NOMO-1 (cell line): Measurements from ENCODE around the gene BTBD2.
A peak's percentile ranks its signal among the peaks of the same experiment; 100 is the strongest.

Experiments
- DNase-seq, 2 experiments: peaks; one replicate each; lab custom pipeline; 2025; ENCODE audit not compliant: unreplicated experiment in 2 of 2; lab: John Stamatoyannopoulos, UW

The BTBD2 gene

DNA sequence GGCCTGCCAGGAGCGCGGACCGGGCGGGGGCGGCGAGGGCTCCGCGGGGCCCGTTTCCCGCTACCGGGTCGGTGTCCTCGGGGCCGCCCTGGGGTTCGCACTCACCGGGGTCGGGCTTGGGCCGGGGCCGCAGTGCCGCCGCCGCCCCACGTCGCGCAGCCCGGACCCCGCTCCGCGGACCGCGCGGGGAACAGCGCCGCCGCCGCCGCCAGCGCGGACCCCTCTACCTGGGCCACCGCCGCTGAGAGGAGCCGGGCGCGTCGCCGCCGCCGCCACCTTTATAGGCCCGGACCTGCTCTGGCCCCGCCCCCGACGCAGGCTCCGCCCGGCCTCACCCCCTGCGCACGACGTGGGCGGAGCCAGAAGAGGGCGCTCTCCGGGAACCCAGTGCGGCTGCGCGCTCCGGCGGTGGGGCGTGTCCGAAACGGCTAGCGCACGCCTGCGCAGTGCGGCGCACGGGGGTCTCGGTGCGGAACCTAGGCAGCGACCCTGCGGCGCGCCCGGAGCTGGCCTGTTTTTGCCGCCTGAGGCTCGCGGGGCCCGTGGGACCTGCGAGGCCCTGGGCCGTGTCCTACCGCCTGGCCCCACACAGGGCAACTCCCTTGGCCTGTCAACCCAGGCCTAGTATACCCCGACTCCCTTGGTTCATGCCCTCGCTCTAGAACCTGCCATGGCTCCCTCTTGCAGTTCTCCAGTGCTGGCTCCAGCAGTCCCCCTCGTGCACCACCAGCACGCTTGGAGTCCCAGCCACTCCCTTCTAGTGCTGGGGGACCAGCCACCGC is 35.7 kb upstream of the BTBD2 start, which contains the start of gene MKNK2:
Gene MKNK2 (minus strand): TSS at position 254 of the 782 bp plus-strand sequence. CDS start 393 bp downstream, outside the sequence.
- DNase-seq: peak; percentile 66 to 87

DNA sequence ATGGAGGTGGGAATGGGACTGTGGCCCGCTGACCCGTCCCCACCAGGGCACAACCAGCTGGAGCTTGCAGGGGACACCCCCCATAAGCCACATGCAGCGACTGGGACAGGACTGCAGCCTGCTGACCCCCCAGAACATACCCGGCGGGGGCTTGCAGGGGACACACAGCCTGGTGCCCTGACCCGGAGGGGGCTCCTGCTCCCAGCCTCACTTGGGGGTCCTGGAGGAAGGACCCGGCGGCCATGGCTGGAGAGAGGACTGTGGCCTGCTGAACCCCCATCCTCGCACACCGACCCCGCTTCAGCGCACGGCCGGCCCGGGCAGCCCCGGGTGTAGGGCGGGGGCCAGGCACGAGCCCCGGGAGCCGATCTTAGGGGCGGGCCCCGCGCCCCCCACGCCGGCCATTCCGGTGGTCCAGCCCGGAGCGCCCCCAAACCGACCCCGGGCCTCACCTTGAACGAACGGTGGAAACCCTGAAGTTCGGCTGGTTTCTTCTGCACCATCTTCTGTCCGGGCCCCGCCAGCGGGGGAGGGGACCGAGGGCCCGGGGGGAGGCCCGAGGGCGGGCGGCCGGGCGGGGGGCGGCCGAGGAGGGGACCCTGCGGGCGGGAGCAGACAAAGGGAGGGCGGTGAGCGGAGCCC is 35.0 kb upstream of the BTBD2 start:
- no peak for DNase-seq

DNA sequence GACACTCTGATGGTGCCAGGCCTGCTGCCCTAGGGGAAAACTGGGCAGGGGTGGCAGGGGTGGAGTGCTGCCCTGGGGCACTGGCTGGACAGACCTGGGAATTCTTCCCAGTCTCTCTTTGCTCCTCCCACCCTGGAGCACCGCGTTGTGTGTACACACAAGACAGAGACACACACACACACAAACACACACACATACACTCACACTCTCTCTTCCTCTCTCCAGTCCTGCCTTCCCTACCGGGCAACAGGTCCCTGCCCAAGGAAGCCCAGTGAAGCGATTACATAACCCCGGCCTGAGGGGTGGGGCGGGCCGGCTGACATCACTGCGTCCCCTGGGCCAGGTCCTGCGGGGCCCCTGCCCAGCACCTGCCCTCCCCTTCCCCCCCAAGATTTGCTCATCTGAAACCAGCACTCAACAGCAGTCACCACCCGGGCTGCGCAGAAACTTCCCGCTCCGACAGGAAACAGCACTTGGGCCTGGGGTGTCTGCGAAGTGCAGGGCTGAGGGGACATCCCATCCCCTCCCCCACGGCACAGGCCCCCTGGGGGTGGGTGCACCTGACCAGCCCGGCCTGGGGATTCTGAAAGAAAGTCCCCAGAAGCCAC is 34.3 kb upstream of the BTBD2 start:
- DNase-seq: peak; percentile 87 to 96

DNA sequence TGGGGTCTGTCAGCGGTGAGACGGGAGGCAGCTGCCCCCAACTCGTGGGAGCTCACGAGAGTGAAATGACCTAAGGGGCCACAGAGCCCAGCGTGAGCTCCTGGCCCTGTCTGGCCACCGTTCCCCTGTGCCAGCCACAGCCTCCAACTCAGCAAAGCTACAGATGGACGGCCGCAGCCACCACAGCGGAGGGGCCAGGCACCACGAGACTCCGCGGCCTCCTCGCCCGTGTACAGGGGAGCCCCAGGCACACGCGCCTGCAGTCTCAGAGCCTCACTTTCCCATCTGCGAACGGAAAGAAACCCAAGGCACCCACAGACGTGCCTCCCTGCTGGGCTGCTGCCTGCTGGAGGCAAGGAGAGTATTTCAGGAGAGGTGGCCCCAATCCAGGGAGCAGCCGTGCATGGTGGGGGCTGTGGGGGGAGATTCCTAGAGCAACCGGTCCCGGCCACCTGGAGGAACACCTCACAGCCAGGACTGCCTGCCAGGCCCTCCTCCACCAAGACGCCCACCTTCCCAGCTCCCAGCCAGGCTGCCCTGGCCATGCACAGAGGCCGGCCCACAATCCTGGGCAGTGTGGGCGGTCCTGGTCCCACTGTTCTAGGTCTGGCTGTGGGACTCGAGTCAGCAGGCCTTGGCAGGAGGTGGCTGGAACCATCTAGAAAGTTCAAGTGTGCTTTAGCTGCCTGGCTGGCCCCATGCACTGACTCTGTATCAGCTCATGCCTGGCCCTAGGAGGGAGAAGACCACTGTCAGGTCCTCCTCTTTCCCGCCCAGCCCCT is 33.6 kb upstream of the BTBD2 start:
- no peak for DNase-seq

DNA sequence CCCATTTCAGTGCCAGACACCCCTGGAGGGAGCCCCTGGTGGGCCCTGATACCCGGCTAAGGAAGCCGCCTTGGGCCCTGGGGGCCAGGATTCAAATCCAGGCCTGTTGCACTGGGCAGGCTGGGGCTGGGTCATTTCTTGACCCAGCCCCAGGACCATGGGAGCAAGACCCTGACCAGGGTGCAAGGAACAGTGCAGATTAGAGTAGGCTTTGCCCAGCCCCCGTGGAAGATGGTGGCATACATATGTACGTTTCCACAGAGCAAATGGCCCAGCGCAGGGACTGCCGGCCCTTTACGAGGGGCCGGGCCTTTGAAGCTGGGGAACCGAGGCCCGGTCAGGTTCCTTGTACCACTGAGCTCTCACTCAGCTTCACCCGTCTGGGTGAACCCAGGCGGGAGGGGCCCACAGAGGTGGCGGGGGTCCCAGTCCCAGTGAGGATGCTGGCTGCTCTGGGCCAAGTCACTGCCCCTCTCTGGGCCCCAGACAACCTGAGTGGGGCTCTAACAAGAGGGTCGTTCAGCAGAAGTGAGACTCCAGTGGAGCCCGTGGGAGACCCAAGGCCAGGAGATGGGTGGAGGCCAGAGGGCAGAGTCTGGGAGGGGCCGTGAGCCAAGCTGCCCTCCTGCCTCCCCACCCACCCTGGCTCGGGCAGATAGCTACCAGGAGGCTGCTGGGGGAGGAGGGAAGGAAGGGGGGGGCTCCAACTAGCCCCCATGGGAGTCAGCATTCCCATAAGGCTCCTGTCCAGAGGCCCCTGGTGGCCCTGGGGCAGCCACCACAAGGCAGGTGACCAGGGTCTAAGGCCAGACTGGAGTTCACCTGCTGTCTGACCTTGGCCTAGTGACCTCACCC is 32.8 kb upstream of the BTBD2 start:
- no peak for DNase-seq

DNA sequence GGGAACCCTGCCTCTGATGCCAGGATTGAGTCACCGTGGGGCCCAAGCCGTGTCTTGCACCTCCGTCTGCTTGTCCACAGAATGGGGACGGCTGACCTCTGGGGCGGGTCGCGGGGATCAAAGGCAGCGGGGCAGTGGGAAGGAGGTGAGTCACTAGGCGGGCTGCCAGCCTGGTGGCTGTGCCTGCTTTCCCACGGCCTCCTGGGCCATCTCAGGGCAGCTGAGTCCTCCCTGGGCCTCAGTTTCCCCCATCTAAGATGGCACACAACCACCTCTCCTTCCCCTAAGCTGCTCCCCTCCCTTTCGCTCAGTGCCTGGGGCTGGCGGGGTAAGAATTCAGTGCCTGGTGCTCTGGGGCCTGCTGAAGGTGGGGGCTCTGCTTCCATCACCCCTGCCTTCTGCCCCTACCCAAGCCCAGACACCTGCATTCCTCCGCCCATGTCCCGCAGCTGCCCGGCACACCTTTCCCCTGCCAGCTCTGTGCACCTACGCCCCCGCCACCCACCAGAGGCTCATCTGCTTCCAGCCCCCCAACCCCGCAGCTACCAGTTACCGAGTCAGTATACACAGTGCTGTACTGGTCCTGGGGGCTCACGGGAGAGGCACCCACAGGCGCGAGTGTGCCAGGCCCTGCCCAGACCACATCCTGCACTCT is 32.1 kb upstream of the BTBD2 start:
- DNase-seq: no peak

DNA sequence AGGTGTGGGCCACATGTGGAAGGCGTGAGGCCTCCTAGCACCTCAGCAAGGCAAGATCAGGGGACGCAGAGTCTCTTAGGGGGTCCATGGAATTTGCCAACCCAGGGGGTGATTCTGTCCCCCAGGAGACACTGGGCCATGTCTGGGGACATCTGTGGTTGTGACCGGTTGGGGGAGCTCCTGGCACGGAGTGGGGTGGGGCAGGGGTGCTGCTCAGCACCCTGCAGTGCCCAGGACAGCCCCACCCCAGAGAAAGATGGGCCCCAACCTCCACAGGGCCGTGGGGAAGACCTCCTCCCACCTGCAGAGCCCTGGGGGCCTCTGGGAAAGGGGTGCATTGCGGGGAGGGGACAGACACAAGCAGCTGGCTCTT is 31.5 kb upstream of the BTBD2 start:
- DNase-seq: no peak

DNA sequence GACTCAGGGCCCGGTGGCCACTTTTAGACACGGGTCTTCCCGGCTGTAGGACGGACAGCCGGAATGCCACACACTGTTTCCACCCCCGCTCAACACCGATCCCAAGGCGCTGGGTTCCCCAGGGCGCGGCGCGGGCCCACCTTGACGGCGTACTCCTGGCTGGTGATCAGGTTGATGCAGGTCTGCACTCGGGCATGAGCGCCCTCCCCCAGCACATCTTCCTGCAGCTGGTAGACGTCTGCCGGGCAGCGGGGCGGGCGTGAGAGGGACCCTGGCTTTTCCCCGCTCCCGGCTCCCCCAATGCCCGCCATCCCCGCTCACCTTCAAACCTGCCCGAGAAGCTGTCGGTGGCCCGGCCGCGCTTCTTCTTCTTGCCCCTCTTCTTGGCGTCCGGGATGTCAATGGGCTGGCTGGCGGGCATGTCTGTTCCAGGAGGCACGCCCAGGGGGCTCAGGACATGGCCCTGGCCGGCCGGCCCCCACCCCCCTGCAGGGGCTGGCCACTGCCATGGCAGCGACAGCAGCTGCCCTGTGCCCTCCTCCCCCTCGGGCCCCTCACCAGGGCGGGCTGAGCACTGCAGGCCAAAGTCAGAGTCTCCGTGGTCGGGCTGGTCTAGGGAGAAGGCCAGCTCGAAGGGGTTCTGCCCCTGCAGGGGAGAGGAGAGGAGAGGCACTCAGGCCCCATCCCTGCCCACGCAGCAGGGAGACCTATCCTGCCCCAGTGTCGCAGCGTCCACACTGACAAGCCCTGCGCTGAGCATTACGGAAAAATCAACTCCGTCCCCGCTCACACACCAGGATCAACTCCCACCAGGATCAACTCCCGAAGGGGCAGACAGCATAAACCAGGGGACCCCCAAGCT is 30.8 kb upstream of the BTBD2 start:
- no peak for DNase-seq

DNA sequence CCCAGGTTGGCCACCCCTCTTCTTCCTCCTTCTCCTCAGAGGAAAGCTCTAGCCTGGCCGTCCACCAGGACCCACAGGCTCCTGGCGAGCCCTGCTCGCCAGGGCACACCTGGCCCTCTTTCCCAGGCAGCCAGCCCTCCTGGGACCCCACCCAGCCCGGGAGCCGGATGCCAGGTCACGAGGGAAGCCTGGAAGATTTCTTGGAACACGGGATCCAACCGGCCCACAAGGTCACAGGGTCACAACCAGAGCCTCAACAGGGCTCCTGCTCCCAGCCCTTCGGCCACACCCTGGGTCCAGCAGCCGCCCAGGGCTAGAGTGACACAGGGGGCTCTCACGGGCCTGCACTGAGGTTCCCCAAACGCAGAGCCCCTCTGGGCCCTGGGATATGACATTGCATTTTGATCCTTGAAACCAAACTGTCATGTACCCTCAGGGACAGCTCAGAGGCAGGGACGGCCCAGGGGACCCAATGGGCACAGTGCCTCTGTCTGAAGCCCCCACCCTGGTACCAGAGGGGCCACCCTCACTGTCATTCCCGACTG is 30.1 kb upstream of the BTBD2 start:
- DNase-seq: no peak

DNA sequence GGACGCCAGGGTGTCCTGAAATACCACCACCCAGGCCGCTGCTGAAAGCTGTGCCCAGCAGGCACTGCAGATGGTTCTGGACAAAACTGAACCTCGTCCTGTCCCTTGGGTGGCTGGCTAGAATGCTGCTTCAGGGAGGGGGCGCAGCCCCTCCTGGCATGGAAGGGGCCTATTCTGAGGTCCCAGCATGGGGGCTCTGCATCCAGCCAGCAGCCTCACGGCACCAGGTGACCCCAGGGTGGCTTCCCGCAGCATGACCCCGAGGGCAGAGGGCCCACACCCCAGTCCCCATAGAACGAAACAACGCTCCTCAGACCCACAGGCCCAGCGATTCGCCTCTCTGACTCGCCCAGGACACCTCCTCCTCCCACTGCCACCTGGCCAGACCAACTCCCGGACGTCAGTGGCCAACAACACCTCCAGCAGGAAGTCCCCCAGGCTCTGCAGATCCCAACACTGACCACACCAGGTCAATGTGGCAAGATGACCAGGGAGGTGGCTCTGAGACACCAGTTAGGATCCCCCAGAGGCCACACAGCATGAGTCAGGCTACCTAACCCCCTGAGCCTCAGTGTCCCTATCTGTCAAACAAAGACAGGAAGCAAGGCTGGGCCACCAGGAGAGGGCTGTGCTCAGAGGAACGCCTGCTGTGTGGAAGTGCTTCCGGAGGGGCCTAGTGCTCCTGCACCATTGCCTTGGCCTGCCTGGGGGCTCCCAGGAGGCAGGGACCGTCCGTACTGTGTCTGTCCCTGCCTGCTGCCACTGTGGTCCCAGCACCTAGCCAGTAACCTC is 29.4 kb upstream of the BTBD2 start:
- no peak for DNase-seq

DNA sequence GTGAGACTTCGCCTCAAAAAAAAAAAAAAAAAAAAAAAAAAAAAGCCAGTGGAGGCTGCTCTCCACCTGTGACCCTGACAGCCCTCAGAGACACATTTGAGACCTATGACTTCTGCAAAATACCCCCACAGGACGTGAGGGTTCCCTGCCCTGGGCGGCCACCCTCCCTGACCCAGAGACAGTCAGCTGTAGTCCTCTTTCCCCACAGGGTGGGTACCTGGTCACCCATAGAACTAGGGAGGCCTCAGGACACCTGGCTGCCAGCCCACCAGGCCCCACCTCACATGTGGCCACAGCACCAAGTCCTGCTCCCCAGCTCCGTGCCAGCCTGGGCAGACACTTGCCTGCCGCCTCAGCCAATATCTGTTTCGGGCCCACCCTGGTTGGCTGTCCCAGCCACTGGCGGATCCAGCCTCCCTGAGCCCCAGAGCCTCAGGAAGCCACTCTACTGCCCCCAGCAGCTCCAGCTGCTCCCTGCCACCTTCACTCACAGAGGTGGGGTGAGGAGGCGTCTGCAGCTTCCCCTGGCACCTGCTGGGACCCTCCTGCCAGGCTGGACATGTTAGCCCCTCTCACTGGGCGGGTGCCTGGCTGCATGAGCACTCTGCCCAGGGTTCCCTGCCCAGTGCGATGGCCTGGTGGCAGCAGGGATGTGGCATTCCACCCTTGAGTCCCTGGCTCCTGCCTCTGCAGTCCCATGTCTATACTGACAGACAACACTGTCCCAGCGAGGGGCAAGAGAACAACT is 28.6 kb upstream of the BTBD2 start:
- no peak for DNase-seq

DNA sequence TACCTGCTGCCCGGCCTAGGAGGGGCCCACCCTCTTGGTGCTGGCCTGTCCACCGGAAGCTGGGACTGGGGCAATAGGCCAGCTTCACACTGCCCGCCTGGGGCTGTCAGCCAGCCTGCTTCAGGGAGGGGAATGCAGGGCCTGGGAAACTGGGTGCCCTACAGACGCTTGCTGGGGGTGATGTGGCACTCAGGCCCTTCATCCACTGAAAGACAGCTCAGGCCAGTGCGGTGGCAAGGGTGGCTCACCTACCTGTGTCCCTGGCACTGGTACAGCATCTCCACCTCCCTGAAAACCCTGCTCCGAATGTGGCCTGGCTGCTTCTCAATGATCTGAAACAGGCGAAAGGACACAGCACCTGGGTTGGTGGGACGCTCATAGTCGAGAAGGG is 27.7 kb upstream of the BTBD2 start:
- DNase-seq: no peak

DNA sequence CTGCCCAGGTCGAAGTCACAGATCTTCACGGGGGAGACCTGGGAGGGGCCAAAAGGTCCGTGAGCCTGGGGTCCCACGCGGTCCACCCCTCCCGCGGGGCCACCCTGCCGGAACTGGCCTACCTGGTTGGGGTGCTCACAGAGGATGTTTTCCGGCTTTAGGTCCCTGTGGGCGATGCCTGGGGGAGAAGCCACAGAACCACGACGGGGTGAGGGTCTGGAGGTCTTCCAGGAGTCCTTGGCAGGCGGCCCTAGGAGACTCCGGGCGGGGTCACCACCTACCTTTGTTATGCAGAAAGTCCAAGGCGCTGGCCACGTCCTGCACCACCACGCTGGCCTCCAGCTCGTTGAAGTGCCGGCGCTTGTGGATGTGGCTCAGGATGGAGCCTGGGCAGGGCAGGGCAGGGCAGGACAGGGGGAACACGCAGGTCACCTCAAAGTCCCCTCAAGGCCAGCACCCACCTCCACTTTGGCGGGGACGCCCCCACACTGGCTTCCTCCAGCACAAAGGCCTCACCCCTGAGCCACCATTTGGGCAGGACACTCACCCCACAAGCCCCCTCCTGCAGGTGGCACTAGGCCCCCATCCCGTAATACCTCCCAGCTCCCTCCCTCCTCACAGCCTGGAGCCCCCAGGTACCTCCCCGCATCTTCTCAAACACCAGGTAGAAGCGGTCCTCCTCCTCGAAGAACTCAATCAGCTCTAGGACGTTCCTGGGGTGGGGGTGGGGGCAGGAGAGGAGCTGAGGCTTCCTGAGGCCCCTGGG is 27.2 kb upstream of the BTBD2 start:
- DNase-seq: no peak

DNA sequence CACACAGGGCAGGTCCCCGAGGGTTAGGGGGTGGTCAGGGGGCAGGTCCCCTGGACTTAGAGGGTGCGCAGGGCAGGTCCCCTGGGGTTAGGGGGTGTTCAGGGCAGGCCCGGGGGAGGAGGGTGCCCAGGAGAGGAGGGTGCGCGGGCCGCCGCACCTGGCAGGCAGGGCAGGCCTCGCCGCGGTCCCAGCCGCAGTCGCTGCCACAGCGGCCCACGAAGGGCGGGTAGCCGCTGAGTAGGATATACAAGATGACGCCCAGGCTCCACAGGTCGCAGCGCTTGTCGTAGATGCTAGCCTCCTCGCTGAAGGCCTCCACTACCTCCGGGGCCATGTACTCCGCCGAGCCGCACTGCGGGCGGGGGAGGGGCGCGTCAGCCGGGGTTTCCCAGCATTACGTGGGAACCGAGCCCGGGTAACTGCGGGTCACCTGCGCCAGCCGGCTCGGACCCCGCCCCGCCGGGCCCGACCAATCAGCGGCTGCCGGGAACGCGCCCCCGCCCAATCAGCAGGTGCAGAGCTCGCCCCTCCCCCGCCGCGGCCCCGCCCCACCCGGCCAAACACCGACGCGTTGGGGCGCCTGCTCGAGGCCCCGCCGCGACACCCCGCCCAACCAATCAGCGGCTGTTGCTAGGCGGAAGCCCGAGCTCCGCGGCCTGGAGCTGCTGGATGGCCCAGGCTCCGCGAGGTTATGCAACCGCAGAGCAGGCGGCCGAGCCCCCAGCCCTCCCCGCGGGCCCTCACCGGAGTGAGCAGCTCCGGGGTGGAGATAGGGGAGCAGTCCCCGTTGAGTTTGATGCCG is 26.4 kb upstream of the BTBD2 start:
- peak; percentile 91 to 97 for DNase-seq

DNA sequence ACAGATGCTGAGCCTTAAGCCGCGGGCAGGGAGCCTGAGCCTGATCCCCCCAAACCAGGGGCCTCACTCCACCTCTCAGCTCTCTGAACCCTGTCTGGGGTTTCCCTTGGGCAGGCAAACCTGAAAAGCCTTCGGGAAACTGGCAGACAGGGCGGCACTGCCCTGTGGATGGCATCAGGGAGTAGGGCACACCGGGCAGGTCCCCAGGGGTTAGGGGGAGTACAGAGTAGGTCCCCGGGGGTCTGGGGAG is 25.8 kb upstream of the BTBD2 start:
- DNase-seq: no peak
